Endothelial cell of umbilical vein (primary cell): ENCODE measurements around the gene PLEKHG3.

Source experiments
- CTCF ChIP-seq, 2 donors: IDR thresholded peaks; 1 replicate in 1 of 2; 2 replicates in 1 of 2; pipeline ENCODE4 v1.5.1; 2011; ENCODE audit warnings: low read length in 2 of 2, mild to moderate bottlenecking in 2 of 2, moderate library complexity in 2 of 2, control low read depth in 1 of 2, inconsistent platforms in 1 of 2, low read depth in 1 of 2; ENCODE audit not compliant: insufficient read depth in 1 of 2; ENCODE audit errors: extremely low read depth in 1 of 2
- EZH2 ChIP-seq: IDR thresholded peaks from 2 replicates; pipeline ENCODE4 v1.6.1; 2012; ENCODE audit warnings: borderline replicate concordance, low read depth, mild to moderate bottlenecking, moderate library complexity, low read length, inconsistent platforms; ENCODE audit not compliant: severe bottlenecking
- FOS ChIP-seq: IDR thresholded peaks from 2 replicates; pipeline ENCODE4 v1.6.1; 2011; ENCODE audit warnings: mild to moderate bottlenecking, low read length, moderate library complexity, borderline replicate concordance; ENCODE audit not compliant: insufficient read depth
- GATA2 ChIP-seq: IDR thresholded peaks from 2 replicates; pipeline ENCODE4 v1.7.0; 2011; ENCODE audit warnings: low read depth, mild to moderate bottlenecking, moderate library complexity, mixed read lengths, low read length; ENCODE audit not compliant: insufficient read length, insufficient read depth
- JUN ChIP-seq: IDR thresholded peaks from 2 replicates; pipeline ENCODE4 v1.6.1; 2011; ENCODE audit warnings: borderline replicate concordance, low read depth; ENCODE audit not compliant: insufficient read length, insufficient read depth
- MAX ChIP-seq: IDR thresholded peaks from 2 replicates; pipeline ENCODE4 v1.6.1; 2011; ENCODE audit not compliant: insufficient read depth, insufficient read length
- MYC ChIP-seq: IDR thresholded peaks from one replicate; pipeline ENCODE4 v1.6.1; 2011; ENCODE audit warnings: mild to moderate bottlenecking, low read depth, low read length
- POLR2A ChIP-seq: IDR thresholded peaks from 2 replicates; pipeline ENCODE4 v1.6.1; 2012; ENCODE audit warnings: low read depth, mild to moderate bottlenecking, control low read depth, low read length
- POLR2AphosphoS5 ChIP-seq: IDR thresholded peaks from 2 replicates; pipeline ENCODE4 v1.6.1; 2012; ENCODE audit warnings: low read depth, mild to moderate bottlenecking, control low read depth, low read length, moderate library complexity; ENCODE audit not compliant: insufficient read depth

- no peak for TF ChIP-seq FOS
- TF ChIP-seq CTCF (IDR thresholded peaks at IDR 0.05; ENCODE audit: extremely low read depth in 1 of 2, insufficient read depth in 1 of 2, low read depth in 1 of 2, low read length in 2 of 2): no peak
- TF ChIP-seq MYC: no peak
- no peak for TF ChIP-seq EZH2
- TF ChIP-seq POLR2A: no peak
- TF ChIP-seq MAX: no peak
- TF ChIP-seq POLR2AphosphoS5: no peak
- no peak for TF ChIP-seq JUN
- no peak for TF ChIP-seq GATA2
Observed at GRCh38 chr14:64795211-64795610, 91.0 kb downstream of the PLEKHG3 start.
